Measurements from ENCODE around the gene PEF1.
"Not testable (repeated sequence)": the region's sequence is repeated elsewhere in the genome, so short reads cannot be mapped to it uniquely, and the experiment has no call there.

Gene PEF1

DNA sequence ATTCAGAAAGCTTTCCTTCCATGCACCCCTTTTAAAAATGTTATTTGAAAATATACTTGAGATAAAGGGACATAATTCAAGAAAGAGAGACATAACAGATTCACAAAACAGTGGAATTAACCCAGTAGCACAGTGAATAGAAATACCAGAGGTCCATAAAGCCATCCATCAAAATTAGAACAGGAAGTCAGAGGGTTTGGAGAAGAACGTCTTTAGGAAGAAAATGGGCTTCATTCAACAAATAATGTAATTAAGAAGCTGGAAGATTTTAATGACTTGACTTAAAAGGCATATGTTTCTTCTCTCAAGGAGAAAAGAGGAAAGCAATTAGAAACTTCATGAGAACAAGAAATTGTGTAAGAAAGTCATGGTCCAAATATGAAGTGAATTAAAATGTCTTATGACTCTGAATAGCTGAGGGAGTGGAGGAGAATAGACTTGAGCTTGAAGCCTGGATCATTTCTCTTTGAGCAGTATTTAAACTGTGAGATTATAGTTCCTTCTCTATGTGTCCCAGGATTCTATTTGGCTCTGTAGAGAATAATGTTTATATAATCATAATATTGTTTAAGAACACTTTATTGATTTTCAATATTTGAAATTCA is 35.1 kb downstream of the PEF1 start:
- DNase-seq (ENCODE audit: low spot score) = no peak

DNA sequence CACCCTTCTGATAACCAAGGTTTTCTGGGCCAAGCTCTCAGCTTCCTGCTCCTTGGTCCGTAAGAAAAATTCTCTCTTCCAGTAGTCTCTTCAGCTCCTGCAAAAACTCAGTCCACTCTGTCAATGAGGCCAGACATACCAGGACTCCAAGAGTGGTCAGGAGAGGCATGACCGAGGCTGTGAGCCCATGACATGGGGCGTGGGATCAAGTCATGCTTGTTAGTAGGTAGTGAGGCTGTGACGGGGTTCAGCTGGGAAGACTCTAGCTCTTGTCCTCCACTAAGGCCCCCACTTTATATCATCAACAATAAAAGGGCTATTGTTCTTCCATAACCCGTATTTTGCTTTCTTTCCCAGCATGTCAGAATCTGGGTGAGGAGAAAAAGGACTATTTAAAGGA is 37.3 kb downstream of the PEF1 start:
- DNase-seq (ENCODE audit: low spot score) = no peak

DNA sequence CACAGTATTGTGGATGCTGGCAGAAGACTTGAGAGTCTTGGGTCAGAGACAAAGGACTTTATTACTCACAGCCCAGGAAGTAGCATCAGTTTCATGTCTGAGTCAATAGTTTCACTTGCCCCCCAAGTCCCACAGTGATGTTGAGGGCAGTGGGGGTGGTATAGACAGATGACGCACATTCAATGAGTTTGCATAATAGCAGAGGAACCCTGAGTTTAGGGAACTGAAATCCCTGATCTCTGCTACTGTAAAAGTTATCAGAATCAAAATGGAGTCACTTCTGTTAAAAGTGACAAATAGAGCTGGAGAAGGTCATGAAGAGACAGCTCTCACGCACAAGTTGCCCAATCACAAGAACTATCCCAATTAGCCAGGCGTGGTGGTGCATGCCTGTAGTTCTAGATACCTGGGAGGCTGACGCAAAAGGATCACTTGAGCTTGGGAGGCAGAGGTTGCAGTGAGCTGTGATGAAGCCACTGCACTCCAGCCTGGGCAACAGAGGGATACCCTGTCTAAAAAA is 38.7 kb downstream of the PEF1 start:
- DNase-seq (ENCODE audit: low spot score) = no peak

DNA sequence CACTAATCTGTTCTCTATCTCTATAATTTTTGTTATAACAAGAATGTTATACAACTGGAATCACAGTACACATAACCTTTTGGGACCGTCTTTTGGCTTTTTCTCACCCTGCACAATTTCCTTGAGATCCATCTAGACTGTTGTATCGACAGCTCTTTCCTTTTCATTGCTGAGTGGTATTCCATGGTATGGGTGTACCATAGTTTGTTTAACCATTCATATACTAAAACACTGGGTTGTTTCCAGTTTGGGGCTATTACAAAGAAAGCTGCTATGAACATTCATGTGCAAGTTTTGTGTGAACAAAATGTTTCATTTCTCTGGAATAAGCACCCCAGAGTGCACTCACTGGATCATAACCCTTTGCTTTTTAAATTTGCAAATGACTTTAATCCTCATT is 42.6 kb downstream of the PEF1 start:
- no peak for DNase-seq (ENCODE audit: low spot score)

DNA sequence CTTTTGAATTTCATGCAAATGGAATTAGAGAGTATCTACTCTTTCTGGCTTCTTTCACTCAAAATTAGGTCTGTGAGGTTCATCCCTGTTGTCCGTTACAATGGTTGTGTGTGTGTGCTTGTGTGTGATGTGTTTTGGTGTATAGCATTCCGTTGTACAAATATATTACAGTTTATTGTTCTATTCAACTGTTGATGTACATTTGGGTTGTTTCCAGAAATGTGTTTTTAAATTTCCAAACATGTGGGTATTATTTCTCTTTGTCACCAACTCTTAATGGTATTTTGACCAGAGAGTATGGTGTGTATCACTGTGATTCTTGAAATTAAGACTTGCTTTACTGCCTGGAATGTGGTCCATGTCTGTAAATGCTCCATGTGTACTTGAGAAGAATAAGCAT is 44.0 kb downstream of the PEF1 start:
- DNase-seq (ENCODE audit: low spot score) = no peak

DNA sequence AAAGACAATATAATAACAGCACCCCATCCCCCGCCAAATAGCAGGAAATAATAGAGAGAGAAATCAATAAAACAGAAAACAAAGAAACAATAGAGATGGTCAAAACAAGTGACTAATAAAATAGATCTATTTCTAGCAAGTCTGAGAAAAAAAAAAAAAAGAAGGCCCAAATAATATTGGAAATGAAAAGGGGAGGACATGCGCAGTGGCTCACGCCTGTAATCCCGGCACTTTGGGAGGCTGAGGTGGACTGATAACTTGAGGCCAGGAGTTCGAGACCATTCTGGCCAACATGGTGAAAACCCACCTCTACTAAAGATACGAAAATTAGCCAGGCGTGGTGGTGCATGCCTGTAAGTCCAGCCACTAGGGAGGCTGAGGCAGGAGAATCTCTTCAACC is 45.7 kb downstream of the PEF1 start:
- no peak for DNase-seq (ENCODE audit: low spot score)

DNA sequence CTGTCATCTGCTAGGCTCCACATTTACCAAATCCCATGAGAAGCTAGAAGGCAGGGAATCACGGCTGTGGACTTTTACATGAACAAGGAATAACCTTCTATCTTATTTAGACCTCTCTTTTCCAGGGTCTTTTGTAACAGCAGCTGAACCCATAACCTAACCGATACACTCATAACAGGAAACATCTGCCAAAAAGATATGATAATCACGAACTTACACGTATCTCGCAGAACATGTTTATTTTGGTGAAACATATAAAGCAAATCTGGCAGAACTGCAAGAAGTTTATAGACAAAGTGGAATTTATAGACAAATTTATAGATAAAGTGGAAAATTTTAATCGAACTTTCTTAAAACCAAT is 48.0 kb downstream of the PEF1 start:
- DNase-seq (ENCODE audit: low spot score) = no peak

DNA sequence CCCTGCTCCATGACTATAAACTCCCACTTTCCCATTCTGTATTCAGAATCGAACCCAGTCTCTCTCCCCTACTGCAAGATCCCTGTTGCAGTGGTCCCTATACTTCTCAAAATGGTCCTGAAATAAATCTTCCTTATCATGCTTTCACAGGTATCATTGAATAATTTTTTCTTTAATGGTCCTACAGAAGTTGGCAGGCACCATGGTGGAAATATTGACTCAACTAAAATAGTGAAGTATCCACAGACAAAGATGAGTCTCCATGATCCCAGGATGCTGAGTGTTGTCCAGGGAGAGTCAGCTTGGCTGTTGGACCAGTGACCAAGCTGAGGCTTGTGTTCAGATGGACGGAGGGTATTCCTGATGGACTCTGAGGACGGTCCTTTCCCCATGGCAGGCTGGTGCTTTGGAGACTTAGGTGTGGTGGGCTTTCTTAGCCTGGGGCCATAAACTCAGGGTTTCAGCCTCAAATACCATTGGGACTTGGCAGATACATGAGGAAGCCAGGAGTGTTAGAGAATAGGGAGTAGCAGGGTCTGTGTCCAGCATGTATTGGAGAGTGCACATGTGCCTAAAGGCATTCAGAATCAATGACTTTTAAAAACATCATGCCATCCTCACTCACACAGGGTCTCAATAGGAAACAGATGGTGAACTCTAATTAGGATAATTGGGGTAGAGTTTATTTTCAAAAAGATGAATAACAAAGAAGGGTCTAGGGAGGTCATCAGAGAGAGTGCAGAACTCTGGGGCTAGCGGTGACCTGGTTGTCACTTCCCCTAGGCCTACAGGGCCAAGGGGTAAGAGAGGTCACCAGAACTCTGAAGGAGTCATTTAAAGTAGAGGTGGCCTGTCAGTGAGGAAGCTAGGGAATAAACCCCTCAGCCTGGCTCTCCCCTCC is 48.6 kb downstream of the PEF1 start:
- no peak for DNase-seq (ENCODE audit: low spot score)

DNA sequence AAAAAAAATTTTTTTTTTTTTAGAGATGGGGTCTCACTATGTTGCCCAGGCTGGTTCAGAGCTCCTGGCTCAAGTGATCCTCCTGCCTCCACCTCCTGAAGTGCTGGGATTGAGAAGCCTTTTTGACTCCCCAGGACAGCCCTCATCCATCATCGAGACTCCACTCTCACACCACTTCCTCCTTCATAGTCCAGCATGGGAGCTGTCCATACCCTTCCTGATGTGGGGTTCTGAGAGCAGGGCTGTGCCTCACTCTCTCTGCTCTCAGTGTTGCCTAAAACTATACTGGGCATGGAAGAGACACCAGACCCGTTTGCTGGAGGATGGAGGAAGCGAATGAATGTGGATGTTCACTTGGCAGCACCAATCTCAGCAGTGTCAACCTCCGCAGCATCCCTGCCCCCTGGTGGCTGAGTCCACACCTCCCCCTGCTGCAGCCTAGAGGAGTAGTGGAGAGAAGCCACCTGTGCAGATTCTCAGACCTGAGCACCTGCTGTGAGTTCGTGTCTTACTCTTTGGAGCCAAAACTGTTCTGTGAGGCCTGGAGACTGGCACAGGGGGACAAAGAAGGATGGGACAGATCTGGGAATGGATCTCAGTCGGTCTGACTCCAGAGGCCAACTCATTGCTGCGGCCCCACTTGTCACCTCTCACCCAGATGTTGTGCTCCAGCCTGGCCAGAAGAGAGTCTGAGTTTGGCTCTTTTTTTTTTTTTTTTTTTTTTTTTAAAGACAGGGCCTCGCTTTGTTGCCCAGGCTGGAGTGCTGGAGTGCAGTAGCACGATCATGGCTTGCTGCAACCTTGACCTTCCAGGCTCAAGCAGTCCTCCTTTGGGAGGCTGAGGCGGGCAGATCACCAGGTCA is 50.7 kb downstream of the PEF1 start:
- DNase-seq (ENCODE audit: low spot score) = peak; percentile 11

DNA sequence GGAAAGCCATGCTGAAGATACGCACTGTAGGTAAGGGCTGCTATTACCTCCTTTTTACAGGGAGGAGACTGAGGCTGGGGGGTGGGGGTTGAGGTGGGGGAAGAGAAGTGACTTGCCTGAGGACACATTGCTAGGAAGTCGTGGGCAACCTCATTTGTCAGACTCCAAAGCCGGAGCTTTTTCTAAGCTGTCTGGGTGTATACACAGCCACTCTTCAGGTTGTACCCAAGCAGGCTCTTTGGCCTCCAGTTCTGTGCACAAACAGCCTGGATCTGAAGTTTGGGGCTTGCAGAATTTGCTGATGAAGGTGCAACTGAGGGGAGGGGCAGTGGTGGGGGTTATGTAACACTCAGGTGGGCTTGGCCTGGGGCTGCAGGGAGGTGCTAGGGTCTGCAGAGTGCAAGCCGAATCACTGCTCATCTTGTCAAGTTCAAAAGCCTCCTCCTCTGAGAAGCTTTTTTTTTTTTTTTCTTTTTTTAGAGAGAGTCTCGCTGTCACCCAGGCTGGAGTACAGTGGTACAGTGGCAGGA is 51.5 kb downstream of the PEF1 start:
- DNase-seq (ENCODE audit: low spot score) = no peak

DNA sequence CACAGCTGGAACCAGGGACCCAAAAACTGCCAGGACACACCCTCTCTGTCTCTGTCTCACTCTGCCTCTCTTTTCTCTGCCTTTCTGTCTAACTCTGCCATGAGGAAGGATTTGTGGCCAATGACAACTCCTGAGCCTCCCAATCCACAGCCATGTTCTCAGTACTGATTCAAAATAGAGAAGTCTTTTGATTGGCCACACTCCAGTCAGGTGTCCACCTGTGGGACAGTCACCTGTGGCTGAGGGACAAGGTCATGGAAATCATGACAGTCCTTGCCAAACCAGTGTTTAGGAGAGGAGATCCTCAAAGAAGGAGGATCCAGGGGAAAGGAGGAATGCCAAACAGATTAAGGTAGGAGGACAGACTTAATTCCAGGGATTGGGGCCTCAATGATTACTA is 52.5 kb downstream of the PEF1 start:
- no peak for DNase-seq (ENCODE audit: low spot score)

DNA sequence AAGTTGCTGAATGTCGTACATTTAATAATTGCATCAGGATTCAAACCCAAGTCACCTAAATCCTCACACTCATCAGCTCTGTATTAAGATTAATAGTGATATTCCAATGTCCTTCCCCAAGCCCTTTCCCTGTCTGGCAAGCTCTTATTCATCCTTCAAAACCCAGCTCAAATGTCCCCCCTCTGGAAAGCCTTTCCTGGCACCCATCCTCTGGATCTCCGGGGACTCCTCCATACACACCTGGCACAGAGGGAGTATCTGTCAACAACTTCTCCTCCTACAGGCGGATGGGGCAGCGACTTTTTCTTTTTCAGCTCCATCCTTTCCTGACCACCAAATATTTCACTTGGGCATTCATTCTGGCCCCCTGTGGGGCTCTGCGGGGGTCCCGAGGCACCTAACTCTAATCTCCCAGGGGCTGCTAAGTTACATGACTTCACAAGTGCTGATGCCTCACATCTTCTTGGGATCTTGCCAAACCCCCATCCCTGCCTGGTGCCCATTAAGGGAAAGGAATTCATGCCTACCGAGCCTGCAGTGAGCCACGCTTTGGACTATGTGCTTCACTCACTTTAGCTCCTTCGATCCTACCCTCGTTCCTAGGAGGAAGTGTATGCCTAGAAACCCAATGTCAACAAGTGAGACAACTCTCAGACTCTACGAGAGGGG is 53.1 kb downstream of the PEF1 start:
- DNase-seq (ENCODE audit: low spot score) = no peak

DNA sequence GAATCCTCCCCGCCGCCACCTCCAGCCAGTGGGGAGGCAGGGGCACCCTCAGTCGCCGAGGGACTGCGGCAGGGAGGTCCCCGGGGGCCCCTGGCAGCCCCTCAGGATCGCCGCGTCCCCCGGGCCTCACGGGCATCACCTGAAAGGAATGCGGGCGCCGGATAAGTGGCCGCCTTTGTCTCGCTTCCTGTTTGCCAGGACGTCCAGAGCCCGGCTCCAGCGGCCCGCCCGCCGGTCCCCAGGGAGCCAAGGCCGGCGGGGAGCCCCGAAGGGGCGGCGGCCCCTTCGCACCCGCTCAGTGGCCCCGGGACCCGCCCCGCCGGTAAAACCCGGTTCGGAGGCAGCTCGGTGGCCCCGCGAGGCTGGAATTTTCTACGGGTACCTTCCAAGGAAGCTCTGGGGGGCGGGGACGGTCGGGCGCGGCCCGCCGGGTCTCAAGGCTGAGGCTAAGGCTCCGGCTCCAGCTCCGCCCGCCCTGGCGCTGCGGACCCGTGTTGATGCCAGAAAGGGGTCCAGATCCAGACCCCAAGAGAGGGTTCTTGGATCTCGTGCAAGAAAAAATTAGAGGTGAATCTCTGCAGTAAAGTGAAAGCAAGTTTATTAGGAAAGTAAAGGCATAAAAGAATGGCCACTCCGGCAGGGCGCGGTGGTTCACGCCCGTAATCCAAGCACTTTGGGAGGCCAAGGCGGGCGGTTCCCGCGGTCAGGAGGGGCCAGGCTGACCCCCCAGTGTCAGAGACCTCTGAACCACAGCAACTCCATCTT is 55.7 kb downstream of the PEF1 start:
- DNase-seq (ENCODE audit: low spot score) = no peak

DNA sequence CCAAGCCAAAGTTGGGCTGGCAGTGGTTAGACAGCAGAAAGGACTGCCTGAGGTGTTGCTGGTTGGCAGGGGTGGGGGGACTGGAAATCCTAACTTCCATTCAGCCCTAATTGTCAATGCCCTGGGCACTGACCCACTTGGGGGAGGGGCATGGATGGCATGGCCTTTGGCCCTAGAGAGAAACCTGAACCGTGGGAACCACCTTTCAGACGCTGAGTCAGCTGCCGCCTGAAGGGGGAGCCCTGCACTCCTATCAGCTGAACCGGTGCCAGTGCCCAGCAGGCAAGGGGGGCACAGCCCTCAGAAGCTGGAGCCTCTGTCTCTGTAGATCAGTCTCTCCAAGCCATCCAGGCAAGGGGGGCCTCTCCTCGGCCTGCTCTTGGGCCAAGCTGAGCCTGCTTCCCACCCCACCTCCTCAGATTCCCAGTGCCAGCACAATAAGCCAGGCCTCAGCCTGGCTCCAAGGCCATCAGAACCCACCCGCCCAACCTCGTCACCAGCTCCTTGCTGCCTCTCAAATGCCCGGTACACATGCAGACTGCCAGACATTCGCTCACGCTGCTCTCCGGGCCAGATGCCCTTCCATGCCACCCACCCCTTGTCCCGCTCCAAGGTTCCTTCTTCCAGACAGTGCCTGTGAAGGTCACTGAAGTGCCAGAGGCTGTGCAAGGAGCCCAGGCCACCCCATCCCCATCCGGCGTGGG is 56.8 kb downstream of the PEF1 start:
- peak; percentile 15 for DNase-seq (ENCODE audit: low spot score)

DNA sequence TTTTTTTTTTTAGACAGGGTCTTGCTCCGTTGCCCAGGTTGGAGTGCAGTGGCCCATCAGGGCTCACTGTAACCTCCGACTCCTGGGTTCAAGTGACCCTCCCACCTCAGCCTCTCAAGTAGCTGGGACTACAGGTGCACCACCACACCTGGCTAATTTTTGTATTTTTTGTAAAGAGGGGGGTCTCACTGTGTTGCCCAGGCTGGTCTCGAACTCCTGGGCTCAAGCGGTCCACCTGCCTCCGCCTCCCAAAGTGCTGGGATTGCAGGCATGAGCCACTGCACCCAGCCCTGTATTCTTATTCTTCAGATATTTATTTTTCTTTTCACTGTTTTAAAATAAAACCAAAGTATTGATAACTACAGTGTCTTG is 57.4 kb downstream of the PEF1 start:
- DNase-seq (ENCODE audit: low spot score) = not testable (repeated sequence)

DNA sequence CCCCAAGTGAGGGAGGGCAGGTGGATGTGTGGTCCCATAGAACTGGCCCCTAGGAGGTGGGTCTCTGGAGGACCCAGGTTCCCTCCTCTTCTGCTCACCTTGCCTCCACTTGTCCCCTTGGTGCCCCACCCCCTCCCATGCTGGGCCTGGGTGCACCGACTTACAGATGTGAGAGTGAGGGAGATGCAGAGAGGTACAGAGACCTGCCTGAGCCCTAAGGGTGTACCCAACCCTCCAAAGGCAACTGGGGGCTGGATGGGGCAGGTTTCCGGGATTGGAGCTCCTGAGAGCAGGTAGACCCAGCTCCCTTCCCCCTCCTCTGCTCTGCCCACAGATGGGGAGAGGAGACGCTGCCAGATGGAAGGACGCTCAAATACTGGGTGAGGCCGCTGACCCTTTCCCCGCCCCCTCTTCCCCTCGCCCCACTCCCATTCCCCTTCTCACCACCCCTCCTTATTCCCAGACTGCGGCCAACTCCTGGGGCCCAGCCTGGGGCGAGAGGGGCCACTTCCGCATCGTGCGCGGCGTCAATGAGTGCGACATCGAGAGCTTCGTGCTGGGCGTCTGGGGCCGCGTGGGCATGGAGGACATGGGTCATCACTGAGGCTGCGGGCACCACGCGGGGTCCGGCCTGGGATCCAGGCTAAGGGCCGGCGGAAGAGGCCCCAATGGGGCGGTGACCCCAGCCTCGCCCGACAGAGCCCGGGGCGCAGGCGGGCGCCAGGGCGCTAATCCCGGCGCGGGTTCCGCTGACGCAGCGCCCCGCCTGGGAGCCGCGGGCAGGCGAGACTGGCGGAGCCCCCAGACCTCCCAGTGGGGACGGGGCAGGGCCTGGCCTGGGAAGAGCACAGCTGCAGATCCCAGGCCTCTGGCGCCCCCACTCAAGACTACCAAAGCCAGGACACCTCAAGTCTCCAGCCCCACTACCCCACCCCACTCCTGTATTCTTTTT is 58.0 kb downstream of the PEF1 start:
- no peak for DNase-seq (ENCODE audit: low spot score)

DNA sequence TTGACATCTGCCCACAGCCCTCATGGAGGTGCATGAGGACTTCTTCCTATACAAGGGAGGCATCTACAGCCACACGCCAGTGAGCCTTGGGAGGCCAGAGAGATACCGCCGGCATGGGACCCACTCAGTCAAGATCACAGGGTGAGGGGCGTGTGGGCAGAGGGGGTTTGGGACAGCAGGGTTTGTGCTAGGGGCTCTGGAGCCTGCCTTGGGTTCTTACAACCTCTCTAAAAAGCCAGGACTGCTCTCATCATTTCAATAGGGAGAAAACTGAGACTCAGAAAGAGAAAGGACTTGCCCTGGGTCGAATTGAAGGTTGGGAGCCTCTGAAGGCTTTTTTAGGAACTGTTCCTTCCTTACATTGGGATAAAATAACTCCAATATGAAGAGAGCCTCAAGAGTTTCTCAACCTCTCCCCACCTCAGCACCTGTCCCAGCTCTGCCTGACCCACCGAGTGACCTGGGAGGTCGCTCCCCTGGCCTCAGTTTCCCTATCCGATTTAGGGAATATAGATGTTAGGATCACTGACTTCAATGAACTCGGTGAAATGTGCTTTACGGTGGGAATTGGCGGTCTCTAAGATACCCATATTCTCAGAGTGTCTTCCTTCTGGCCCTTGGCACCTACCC is 58.8 kb downstream of the PEF1 start:
- no peak for DNase-seq (ENCODE audit: low spot score)

DNA sequence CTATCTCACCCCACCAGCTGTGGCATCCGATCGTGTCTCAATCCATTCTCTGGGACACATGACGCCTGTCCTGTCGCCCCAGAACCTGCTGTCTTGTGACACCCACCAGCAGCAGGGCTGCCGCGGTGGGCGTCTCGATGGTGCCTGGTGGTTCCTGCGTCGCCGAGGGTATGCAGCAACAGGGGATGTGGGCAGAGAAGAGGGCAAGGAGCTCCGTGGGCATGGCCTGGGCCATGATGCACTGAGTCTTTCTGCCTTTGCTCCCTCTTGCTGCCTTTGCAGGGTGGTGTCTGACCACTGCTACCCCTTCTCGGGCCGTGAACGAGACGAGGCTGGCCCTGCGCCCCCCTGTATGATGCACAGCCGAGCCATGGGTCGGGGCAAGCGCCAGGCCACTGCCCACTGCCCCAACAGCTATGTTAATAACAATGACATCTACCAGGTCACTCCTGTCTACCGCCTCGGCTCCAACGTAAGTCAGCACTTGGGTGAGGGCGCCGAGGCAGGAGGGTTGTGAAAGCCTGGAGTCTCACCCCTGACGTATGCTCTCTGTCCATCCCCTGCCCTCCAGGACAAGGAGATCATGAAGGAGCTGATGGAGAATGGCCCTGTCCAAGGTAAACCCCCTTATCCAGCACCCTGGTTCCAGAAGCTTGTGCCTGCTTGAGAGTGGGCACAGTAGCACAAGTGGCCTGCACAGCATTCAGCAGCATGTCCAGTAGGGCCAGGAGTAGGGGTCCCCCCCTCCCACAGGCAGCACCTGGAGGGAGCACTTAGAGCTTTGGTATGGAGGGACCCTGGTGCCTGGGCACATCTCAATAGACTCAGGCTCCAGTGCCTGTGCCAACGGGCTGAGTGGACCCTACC is 59.6 kb downstream of the PEF1 start:
- no peak for DNase-seq (ENCODE audit: low spot score)
